ENCODE measurements around the gene ADCK1. TPM values are rescaled to one million over a fixed set of nuclear protein-coding genes. Genes with fewer than 3 reads are reported as not detected.

The ADCK1 gene
- total RNA-seq, 1 experiment from 2014 or later, result 12.2 TPM

GRCh38 chr14:77936138-77936639, 136.3 kb downstream of the ADCK1 start:
- Mint-ChIP-seq H3K9me3 (peaks cover 27 to 37% of the 10 kb centered on the region in 2 experiments), H3K4me1 (no peaks in the 10 kb centered on the region; a peak in 1 of 4 replicates), H3K36me3 (ENCODE audit: insufficient read depth in 1 of 3, low read depth in 3 of 3) (peaks cover 39 to 50% (median 46%) of the 10 kb centered on the region in 3 experiments), H3K4me3 (no peak overlapping the region), H3K27me3 (ENCODE audit: low read depth) (no peaks in the 10 kb centered on the region; the same call in 1 of the 2 replicates), H3K27ac (no peak overlapping the region)
- Histone ChIP-seq H3K9ac (ENCODE audit: extremely low read depth, insufficient read length, low read length) (no peak overlapping the region), H3K4me2 (ENCODE audit: insufficient read depth, insufficient read length, low read length) (no peak overlapping the region), H3K79me1 (ENCODE audit: insufficient read depth, low read depth, low read length, poor library complexity, severe bottlenecking) (no peaks in the 10 kb centered on the region), H3K79me2 (ENCODE audit: insufficient read depth, low read length) (no peaks in the 10 kb centered on the region), H3K4ac (ENCODE audit: low read depth, low read length) (no peak overlapping the region), H4K91ac (ENCODE audit: insufficient read length, low read depth, low read length) (no peak overlapping the region), H2BK20ac (ENCODE audit: low read depth, low read length, poor library complexity, severe bottlenecking) (no peak overlapping the region), H3K4me1 (ENCODE audit: insufficient read depth, low read length) (no peaks in the 10 kb centered on the region), H2BK15ac (ENCODE audit: low read depth, low read length) (no peak overlapping the region), H3K9me3 (ENCODE audit: control insufficient read depth, low read depth, low read length) (peaks cover 7% of the 10 kb centered on the region), H2BK12ac (ENCODE audit: insufficient read length, low read depth, low read length) (no peak overlapping the region), H2AK5ac (ENCODE audit: insufficient read length, low read length) (no peak overlapping the region), H2BK5ac (ENCODE audit: insufficient read length, low read length) (no peak overlapping the region), H3K14ac (ENCODE audit: insufficient read depth, low read length) (no peak overlapping the region), H4K20me1 (ENCODE audit: control insufficient read depth, insufficient read depth, insufficient read length) (no peaks in the 10 kb centered on the region), H3K56ac (ENCODE audit: insufficient read length, low read depth, low read length) (no peak overlapping the region), H4K5ac (ENCODE audit: insufficient read length, low read depth, low read length) (no peak overlapping the region), H3K23ac (ENCODE audit: insufficient read length, low read depth, low read length) (no peak overlapping the region), H3K27me3 (ENCODE audit: insufficient read depth, low read length) (no peaks in the 10 kb centered on the region), H2AFZ (ENCODE audit: low read length) (no peak overlapping the region), H3T11ph (ENCODE audit: low read length) (no peak overlapping the region), H3K27ac (ENCODE audit: insufficient read length, low read depth, low read length) (no peak overlapping the region), H3K18ac (ENCODE audit: insufficient read length, low read depth, low read length) (no peak overlapping the region), H2BK120ac (ENCODE audit: low read depth, low read length, poor library complexity, severe bottlenecking) (no peak overlapping the region), H3K23me2 (ENCODE audit: insufficient read length, low read depth, low read length, poor library complexity, severe bottlenecking) (no peaks in the 10 kb centered on the region), H4K8ac (replicated peaks; ENCODE audit: insufficient read length, low read depth, low read length) (no peak overlapping the region)
- TF ChIP-seq, protein P1, sequence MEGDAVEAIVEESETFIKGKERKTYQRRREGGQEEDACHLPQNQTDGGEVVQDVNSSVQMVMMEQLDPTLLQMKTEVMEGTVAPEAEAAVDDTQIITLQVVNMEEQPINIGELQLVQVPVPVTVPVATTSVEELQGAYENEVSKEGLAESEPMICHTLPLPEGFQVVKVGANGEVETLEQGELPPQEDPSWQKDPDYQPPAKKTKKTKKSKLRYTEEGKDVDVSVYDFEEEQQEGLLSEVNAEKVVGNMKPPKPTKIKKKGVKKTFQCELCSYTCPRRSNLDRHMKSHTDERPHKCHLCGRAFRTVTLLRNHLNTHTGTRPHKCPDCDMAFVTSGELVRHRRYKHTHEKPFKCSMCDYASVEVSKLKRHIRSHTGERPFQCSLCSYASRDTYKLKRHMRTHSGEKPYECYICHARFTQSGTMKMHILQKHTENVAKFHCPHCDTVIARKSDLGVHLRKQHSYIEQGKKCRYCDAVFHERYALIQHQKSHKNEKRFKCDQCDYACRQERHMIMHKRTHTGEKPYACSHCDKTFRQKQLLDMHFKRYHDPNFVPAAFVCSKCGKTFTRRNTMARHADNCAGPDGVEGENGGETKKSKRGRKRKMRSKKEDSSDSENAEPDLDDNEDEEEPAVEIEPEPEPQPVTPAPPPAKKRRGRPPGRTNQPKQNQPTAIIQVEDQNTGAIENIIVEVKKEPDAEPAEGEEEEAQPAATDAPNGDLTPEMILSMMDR (conservative IDR thresholded peaks at IDR 0.05), result no peak
- WGBS (ENCODE audit: extremely low coverage, insufficient read length, low lambda C conversion rate), result no CpG with 5 or more reads among the region's 4 CpGs
- DNase-seq, result no peak
